GM23248 (cell line): Measurements from ENCODE around the gene EPHA2. TPM values are rescaled to one million over a fixed set of nuclear protein-coding genes. Genes with fewer than 3 reads are reported as not detected.

Source experiments
- DNase-seq: peaks from one replicate; pipeline ENCODE4 v3.0.0-alpha.2; 2015
- H2AFZ ChIP-seq: fragments of 200-600 bp; sonication (generic); 2 replicates; pipeline ENCODE4 v1.6.1; 2016; ENCODE audit warnings: antibody characterized with exemption
- H3F3A ChIP-seq: fragments of 200-600 bp; sonication (generic); 2 replicates; pipeline ENCODE4 v1.6.1; 2016; ENCODE audit warnings: mild to moderate bottlenecking, antibody characterized with exemption, mixed run types; ENCODE audit not compliant: insufficient read depth
- H3K27ac ChIP-seq: fragments of 200-600 bp; sonication (generic); 2 replicates; pipeline ENCODE4 v1.5.1; 2016; ENCODE audit warnings: mild to moderate bottlenecking
- H3K27me3 ChIP-seq: fragments of 200-600 bp; sonication (generic); replicated peaks from 2 replicates; pipeline ENCODE4 v1.6.1; 2016; ENCODE audit warnings: mild to moderate bottlenecking; ENCODE audit not compliant: insufficient read depth
- H3K36me3 ChIP-seq: fragments of 200-600 bp; sonication (generic); 2 replicates; pipeline ENCODE4 v1.6.1; 2016; ENCODE audit warnings: low read depth, mild to moderate bottlenecking
- H3K4me1 ChIP-seq: fragments of 200-600 bp; sonication (generic); 2 replicates; pipeline ENCODE4 v1.6.1; 2016; ENCODE audit warnings: mild to moderate bottlenecking; ENCODE audit not compliant: insufficient read depth
- H3K4me2 ChIP-seq: fragments of 200-600 bp; sonication (generic); one replicate; pipeline ENCODE4 v1.6.1; 2016; ENCODE audit warnings: mild to moderate bottlenecking; ENCODE audit not compliant: unreplicated experiment
- H3K4me3 ChIP-seq: fragments of 200-600 bp; sonication (generic); 2 replicates; pipeline ENCODE4 v1.5.1; 2016; ENCODE audit warnings: mild to moderate bottlenecking
- H3K79me2 ChIP-seq: fragments of 200-600 bp; sonication (generic); 2 replicates; pipeline ENCODE4 v1.6.1; 2016; ENCODE audit warnings: mild to moderate bottlenecking; ENCODE audit not compliant: insufficient read depth
- H3K9ac ChIP-seq: fragments of 200-600 bp; sonication (generic); 2 replicates; pipeline ENCODE4 v1.6.1; 2016; ENCODE audit warnings: mild to moderate bottlenecking
- H3K9me2 ChIP-seq: fragments of 200-600 bp; sonication (generic); 2 replicates; pipeline ENCODE4 v1.6.1; 2016; ENCODE audit warnings: mixed run types, mild to moderate bottlenecking, moderate library complexity; ENCODE audit not compliant: insufficient read depth
- H3K9me3 ChIP-seq: fragments of 200-600 bp; sonication (generic); one replicate; pipeline ENCODE4 v1.6.1; 2017; ENCODE audit warnings: low read depth
- H4K20me1 ChIP-seq: fragments of 200-600 bp; sonication (generic); 2 replicates; pipeline ENCODE4 v1.6.0; 2016; ENCODE audit not compliant: insufficient read depth
- EZH2 ChIP-seq: fragments of 200-600 bp; sonication (generic); IDR thresholded peaks from 2 replicates; pipeline ENCODE4 v1.6.1; 2018; ENCODE audit warnings: antibody characterized with exemption, mild to moderate bottlenecking; ENCODE audit not compliant: insufficient read depth, poor library complexity, severe bottlenecking
- EZH2phosphoT487 ChIP-seq: fragments of 200-600 bp; sonication (generic); IDR thresholded peaks from 2 replicates; pipeline ENCODE4 v1.6.1; 2018; ENCODE audit warnings: antibody characterized with exemption, moderate library complexity, mild to moderate bottlenecking, low read depth; ENCODE audit not compliant: insufficient read depth
- WGBS, 2 experiments: methylation state at CpG; one replicate each; pipeline ENCODE4 v1.1.6; 2015 to 2017; ENCODE audit warnings: low lambda C conversion rate in 2 of 2, low coverage in 1 of 2; ENCODE audit errors: missing lambda C conversion rate in 2 of 2; 5-methylcytosine and 5-hydroxymethylcytosine counted together
- in situ Hi-C: fragments of 300-500 bp; cut with MboI; formaldehyde crosslinking; loops from 2 replicates; pipeline ENCODE4 v1.15.0; 2020
- polyA plus RNA-seq: library from polyadenylated mRNA; unstranded; fragments of >200 nt; fragmentation: Nextera tagmentation; extraction: Ambion mirVana; gene quantifications from 2 replicates; pipeline ENCODE4 v1.2.1, GENCODE V29; 2016
- total RNA-seq: library from RNA; depleted of rRNA; stranded (reverse); fragments of >200 nt; shearing (Covaris generic); gene quantifications from 2 replicates; pipeline ENCODE4 v1.2.3, GENCODE V29; 2014

EPHA2 gene
- total and polyA plus RNA-seq, 2 experiments from 2014 or later, result 8.8 to 21.7 TPM

GRCh38 chr1:16177306-16177705 is 21.4 kb upstream of the EPHA2 start:
- WGBS, 2 experiments, result 88 to 89% methylated on average over 3 to 4 of the region's 4 CpGs
- peaks cover 58% of the 10 kb centered on the region for H3K4me1 ChIP-seq
- TF ChIP-seq EZH2 (no peak), EZH2phosphoT487 (no peak)

GRCh38 chr1:16176653-16177052 is 20.8 kb upstream of the EPHA2 start:
- Histone ChIP-seq H4K20me1 (no peaks in the 10 kb centered on the region), H3K4me1 (peaks cover 53% of the 10 kb centered on the region), H3K79me2 (no peaks in the 10 kb centered on the region), H3K9me2 (no peaks in the 10 kb centered on the region), H3K9me3 (no peaks in the 10 kb centered on the region), H3K4me2 (peak overlapping the region; percentile 64), H3K27me3 (no peaks in the 10 kb centered on the region), H3F3A (peaks cover 16% of the 10 kb centered on the region), H3K36me3 (no peaks in the 10 kb centered on the region), H3K4me3 (no peak overlapping the region), H3K27ac (peak overlapping the region; percentile 78), H3K9ac (peak overlapping the region; percentile 62), H2AFZ (peak overlapping the region; percentile 27)
- WGBS, 2 experiments, result 82 to 85% methylated on average over 7 of the region's 7 CpGs
- TF ChIP-seq EZH2 (no peak), EZH2phosphoT487 (no peak)
- DNase-seq, result no peak
- in situ Hi-C loops, result no loop called here

More at GRCh38 chr1:16177306-16177705, 21.4 kb upstream of the EPHA2 start:
- Histone ChIP-seq H3K36me3 (no peaks in the 10 kb centered on the region), H3K79me2 (no peaks in the 10 kb centered on the region), H3K4me3 (no peak overlapping the region), H3K27ac (no peak overlapping the region), H3K9me2 (no peaks in the 10 kb centered on the region), H4K20me1 (no peaks in the 10 kb centered on the region), H2AFZ (no peak overlapping the region), H3K9ac (no peak overlapping the region), H3K27me3 (no peaks in the 10 kb centered on the region), H3F3A (peaks cover 19% of the 10 kb centered on the region), H3K4me2 (no peak overlapping the region), H3K9me3 (no peaks in the 10 kb centered on the region)
- in situ Hi-C loops, result no loop called here
- no peak for DNase-seq

GRCh38 chr1:16175610-16176553 is 20.0 kb upstream of the EPHA2 start:
- peak overlapping the region; percentile 62 for H3K9ac ChIP-seq
- no peaks in the 10 kb centered on the region for H3K36me3 ChIP-seq
- H4K20me1 ChIP-seq, result no peaks in the 10 kb centered on the region
- H3K27ac ChIP-seq, result peak overlapping the region; percentile 78
- peak; percentile 98 for DNase-seq
- no peaks in the 10 kb centered on the region; the same call in 1 of the 2 replicates for H3K27me3 ChIP-seq
- peak overlapping the region; percentile 27 for H2AFZ ChIP-seq
- in situ Hi-C loops, result no loop called here
- peak overlapping the region; percentile 64 for H3K4me2 ChIP-seq
- H3F3A ChIP-seq, result peaks cover 13% of the 10 kb centered on the region
- TF ChIP-seq EZH2 (no peak), EZH2phosphoT487 (0 out of 2 replicates have a peak, but pooled peaks have one; percentile 33)
- H3K9me2 ChIP-seq, result no peaks in the 10 kb centered on the region
- H3K4me3 ChIP-seq, result peak overlapping the region; percentile 15; the same call in 1 of the 2 replicates
- H3K79me2 ChIP-seq, result no peaks in the 10 kb centered on the region
- H3K9me3 ChIP-seq, result no peaks in the 10 kb centered on the region
- peaks cover 45% of the 10 kb centered on the region for H3K4me1 ChIP-seq
- 13 to 14% methylated on average over 24 of the region's 24 CpGs for WGBS, 2 experiments

- no peak overlapping the region for H3K4me2 ChIP-seq
- peaks cover 10% of the 10 kb centered on the region for H3F3A ChIP-seq
- H3K36me3 ChIP-seq, result no peaks in the 10 kb centered on the region
- H3K4me3 ChIP-seq, result no peak overlapping the region
- peak overlapping the region; percentile 62 for H3K9ac ChIP-seq
- no peak for TF ChIP-seq EZH2phosphoT487
- no peak for TF ChIP-seq EZH2
- H3K9me3 ChIP-seq, result no peaks in the 10 kb centered on the region
- in situ Hi-C loops, result no loop called here
- no peak overlapping the region for H2AFZ ChIP-seq
- H3K4me1 ChIP-seq, result peaks cover 40% of the 10 kb centered on the region
- no peaks in the 10 kb centered on the region for H4K20me1 ChIP-seq
- no peaks in the 10 kb centered on the region for H3K9me2 ChIP-seq
- no peak overlapping the region for H3K27ac ChIP-seq
- no peak for DNase-seq
- no peaks in the 10 kb centered on the region for H3K79me2 ChIP-seq
- no peaks in the 10 kb centered on the region; the same call in 1 of the 2 replicates for H3K27me3 ChIP-seq
- 78 to 86% methylated on average over 19 to 22 of the region's 22 CpGs for WGBS, 2 experiments
Observed at GRCh38 chr1:16174886-16175598, 19.2 kb upstream of the EPHA2 start.
